ENCODE results near the gene DHX38. TPM values are rescaled to one million over a fixed set of nuclear protein-coding genes. Genes with fewer than 3 reads are reported as not detected.
"Not testable (repeated sequence)": the region's sequence is repeated elsewhere in the genome, so short reads cannot be mapped to it uniquely, and the experiment has no call there.

DHX38 gene
- total RNA-seq, 4 donors from 2014 or later = 40.8 to 85.0 (median 50.0) TPM

- TF ChIP-seq CTCF (IDR thresholded peaks at IDR 0.05; ENCODE audit: low read depth) = not testable (repeated sequence)
These were observed 39.3 kb upstream of the DHX38 start, which contains the start of gene HP for GRCh38 chr16:72054254-72054847. Gene HP (plus strand): TSS chr16:72054505. CDS start chr16:72054653, 148 bp downstream.

- no peak for TF ChIP-seq CTCF (IDR thresholded peaks at IDR 0.05; ENCODE audit: low read depth)
These were observed 37.7 kb upstream of the DHX38 start for GRCh38 chr16:72055911-72056310.

GRCh38 chr16:72060405-72060804 is 33.2 kb upstream of the DHX38 start:
- no peak for TF ChIP-seq CTCF (IDR thresholded peaks at IDR 0.05; ENCODE audit: low read depth)

GRCh38 chr16:72061564-72061963 is 32.1 kb upstream of the DHX38 start:
- TF ChIP-seq CTCF (IDR thresholded peaks at IDR 0.05; ENCODE audit: low read depth) = no peak

GRCh38 chr16:72064361-72064894 is 29.2 kb upstream of the DHX38 start:
- no peak for TF ChIP-seq CTCF (IDR thresholded peaks at IDR 0.05; ENCODE audit: low read depth)

GRCh38 chr16:72066747-72067146 is 26.9 kb upstream of the DHX38 start:
- no peak for TF ChIP-seq CTCF (IDR thresholded peaks at IDR 0.05; ENCODE audit: low read depth)

GRCh38 chr16:72068930-72069329 is 24.7 kb upstream of the DHX38 start:
- TF ChIP-seq CTCF (IDR thresholded peaks at IDR 0.05; ENCODE audit: low read depth) = no peak

Measured in subcutaneous adipose tissue (tissue), 4 donors.